PC-3 (cell line): ENCODE measurements around the gene BORCS5.

ENCODE experiments used
- EZH2 ChIP-seq: fragments of 300-600 bp; sonication (generic); IDR thresholded peaks from one replicate; pipeline ENCODE4 v1.6.1; 2017; ENCODE audit warnings: antibody characterized with exemption, mild to moderate bottlenecking, low read length; ENCODE audit not compliant: unreplicated experiment
- EZH2phosphoT487 ChIP-seq: fragments of 300-600 bp; sonication (generic); IDR thresholded peaks from 2 replicates; pipeline ENCODE4 v1.6.1; 2018; ENCODE audit warnings: mild to moderate bottlenecking, antibody characterized with exemption, low read length, borderline replicate concordance
- TF ChIP-seq, protein P1 (sequence below): fragments of 300-600 bp; sonication (generic); conservative IDR thresholded peaks from 2 replicates; pipeline ENCODE4 v1.5.1; 2017; ENCODE audit warnings: antibody characterized with exemption, low read depth, mild to moderate bottlenecking, low read length

- TF ChIP-seq, protein P1, sequence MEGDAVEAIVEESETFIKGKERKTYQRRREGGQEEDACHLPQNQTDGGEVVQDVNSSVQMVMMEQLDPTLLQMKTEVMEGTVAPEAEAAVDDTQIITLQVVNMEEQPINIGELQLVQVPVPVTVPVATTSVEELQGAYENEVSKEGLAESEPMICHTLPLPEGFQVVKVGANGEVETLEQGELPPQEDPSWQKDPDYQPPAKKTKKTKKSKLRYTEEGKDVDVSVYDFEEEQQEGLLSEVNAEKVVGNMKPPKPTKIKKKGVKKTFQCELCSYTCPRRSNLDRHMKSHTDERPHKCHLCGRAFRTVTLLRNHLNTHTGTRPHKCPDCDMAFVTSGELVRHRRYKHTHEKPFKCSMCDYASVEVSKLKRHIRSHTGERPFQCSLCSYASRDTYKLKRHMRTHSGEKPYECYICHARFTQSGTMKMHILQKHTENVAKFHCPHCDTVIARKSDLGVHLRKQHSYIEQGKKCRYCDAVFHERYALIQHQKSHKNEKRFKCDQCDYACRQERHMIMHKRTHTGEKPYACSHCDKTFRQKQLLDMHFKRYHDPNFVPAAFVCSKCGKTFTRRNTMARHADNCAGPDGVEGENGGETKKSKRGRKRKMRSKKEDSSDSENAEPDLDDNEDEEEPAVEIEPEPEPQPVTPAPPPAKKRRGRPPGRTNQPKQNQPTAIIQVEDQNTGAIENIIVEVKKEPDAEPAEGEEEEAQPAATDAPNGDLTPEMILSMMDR, result no peak
- TF ChIP-seq EZH2, result no peak
- TF ChIP-seq EZH2phosphoT487, result no peak
These were observed 51.4 kb downstream of the BORCS5 start for GRCh38 chr12:12408265-12408690.
